ENCODE results near the gene KREMEN1. TPM values are rescaled to one million over a fixed set of nuclear protein-coding genes. Genes with fewer than 3 reads are reported as not detected.

The KREMEN1 gene
- total and polyA plus RNA-seq, 2 donors (not counting 1 experiment from before 2014, with no cell fraction given) = 0.01 TPM; not detected in 1

DNA sequence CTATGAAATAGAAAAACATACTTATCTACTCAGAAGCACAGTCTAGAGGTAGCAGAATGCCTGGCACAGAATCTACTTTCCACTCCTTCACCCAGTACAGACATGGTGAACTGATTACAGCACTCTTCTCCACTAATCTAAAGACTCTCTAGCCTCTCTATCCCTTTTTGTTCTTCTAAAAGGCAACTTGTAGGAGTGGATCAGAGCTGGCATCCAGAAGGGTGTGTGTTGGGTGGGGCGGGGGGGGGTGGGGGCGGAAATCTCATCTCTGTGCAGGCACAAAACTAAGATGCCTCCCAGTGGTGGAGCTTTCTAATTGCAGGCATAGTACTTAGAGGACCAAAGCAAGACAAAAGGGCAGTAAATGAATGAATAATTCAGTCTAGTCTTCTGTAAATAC, 121.3 kb downstream of the KREMEN1 start:
- no peaks in the 10 kb centered on the region for H3K4me1 ChIP-seq (ENCODE audit: control insufficient read depth in 2 of 2, insufficient read depth in 2 of 2, low read length in 2 of 2)
- no peaks in the 10 kb centered on the region for H3K79me2 ChIP-seq (ENCODE audit: control insufficient read depth, insufficient read depth, low read length)
- CTCF ChIA-PET = no interaction called here
- no peaks in the 10 kb centered on the region for H4K20me1 ChIP-seq (ENCODE audit: control insufficient read depth, insufficient read depth, low read length, poor library complexity, severe bottlenecking)
- H3K4me2 ChIP-seq (replicated peaks; ENCODE audit: low read depth, low read length, poor library complexity, severe bottlenecking) = no peak overlapping the region
- WGBS (ENCODE audit: insufficient coverage) = no CpG with 5 or more reads among the region's 2 CpGs
- H3K27me3 Mint-ChIP-seq = peaks cover 38% of the 10 kb centered on the region
- peaks cover 0 to 13% (median 0%) of the 10 kb centered on the region in 3 donors for H3K9me3 ChIP-seq (ENCODE audit: control extremely low read depth in 1 of 3, control insufficient read depth in 2 of 3, insufficient read depth in 1 of 3, low read length in 2 of 3)
- no peak for TF ChIP-seq EZH2 (IDR thresholded peaks at IDR 0.05; ENCODE audit: borderline replicate concordance, insufficient read depth, low read depth, low read length, poor library complexity, severe bottlenecking)
- TF ChIP-seq, protein P1, sequence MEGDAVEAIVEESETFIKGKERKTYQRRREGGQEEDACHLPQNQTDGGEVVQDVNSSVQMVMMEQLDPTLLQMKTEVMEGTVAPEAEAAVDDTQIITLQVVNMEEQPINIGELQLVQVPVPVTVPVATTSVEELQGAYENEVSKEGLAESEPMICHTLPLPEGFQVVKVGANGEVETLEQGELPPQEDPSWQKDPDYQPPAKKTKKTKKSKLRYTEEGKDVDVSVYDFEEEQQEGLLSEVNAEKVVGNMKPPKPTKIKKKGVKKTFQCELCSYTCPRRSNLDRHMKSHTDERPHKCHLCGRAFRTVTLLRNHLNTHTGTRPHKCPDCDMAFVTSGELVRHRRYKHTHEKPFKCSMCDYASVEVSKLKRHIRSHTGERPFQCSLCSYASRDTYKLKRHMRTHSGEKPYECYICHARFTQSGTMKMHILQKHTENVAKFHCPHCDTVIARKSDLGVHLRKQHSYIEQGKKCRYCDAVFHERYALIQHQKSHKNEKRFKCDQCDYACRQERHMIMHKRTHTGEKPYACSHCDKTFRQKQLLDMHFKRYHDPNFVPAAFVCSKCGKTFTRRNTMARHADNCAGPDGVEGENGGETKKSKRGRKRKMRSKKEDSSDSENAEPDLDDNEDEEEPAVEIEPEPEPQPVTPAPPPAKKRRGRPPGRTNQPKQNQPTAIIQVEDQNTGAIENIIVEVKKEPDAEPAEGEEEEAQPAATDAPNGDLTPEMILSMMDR (IDR thresholded peaks at IDR 0.05) = no peak
- H3K27me3 ChIP-seq (replicated peaks in 1 of 4; ENCODE audit: control extremely low read depth in 1 of 4, control insufficient read depth in 3 of 4, insufficient read depth in 4 of 4, low read length in 3 of 4) = peaks cover 0 to 19% (median 3%) of the 10 kb centered on the region in 4 experiments
- DNase-seq = no peak
- H3K4me3 ChIP-seq (ENCODE audit: control extremely low read depth in 1 of 5, extremely low read depth in 1 of 5, insufficient read depth in 1 of 5, low read depth in 2 of 5, low read length in 4 of 5) = no peak overlapping the region
- no peak overlapping the region for H3K9ac ChIP-seq (ENCODE audit: low read length)
- POLR2A ChIA-PET = no interaction called here
- no peaks in the 10 kb centered on the region for H3K36me3 ChIP-seq (replicated peaks in 1 of 2; ENCODE audit: control extremely low read depth in 1 of 2, control insufficient read depth in 1 of 2, extremely low read depth in 1 of 2, insufficient read depth in 2 of 2, low read length in 1 of 2)
- no peaks in the 10 kb centered on the region for H3K4me1 Mint-ChIP-seq
- H3K4me3 Mint-ChIP-seq = no peak overlapping the region
- no peak overlapping the region for H3K27ac Mint-ChIP-seq
- intact Hi-C loops (cut with micrococcal nuclease) = no loop called here
- no peak for ATAC-seq (ENCODE audit: low read depth)
- no peak overlapping the region for H3K27ac ChIP-seq (ENCODE audit: low read length in 2 of 2)
- H3K9me3 Mint-ChIP-seq (ENCODE audit: insufficient read depth) = no peaks in the 10 kb centered on the region
- H2AFZ ChIP-seq (ENCODE audit: insufficient read depth, low read depth, low read length, poor library complexity, severe bottlenecking) = no peak overlapping the region

DNA sequence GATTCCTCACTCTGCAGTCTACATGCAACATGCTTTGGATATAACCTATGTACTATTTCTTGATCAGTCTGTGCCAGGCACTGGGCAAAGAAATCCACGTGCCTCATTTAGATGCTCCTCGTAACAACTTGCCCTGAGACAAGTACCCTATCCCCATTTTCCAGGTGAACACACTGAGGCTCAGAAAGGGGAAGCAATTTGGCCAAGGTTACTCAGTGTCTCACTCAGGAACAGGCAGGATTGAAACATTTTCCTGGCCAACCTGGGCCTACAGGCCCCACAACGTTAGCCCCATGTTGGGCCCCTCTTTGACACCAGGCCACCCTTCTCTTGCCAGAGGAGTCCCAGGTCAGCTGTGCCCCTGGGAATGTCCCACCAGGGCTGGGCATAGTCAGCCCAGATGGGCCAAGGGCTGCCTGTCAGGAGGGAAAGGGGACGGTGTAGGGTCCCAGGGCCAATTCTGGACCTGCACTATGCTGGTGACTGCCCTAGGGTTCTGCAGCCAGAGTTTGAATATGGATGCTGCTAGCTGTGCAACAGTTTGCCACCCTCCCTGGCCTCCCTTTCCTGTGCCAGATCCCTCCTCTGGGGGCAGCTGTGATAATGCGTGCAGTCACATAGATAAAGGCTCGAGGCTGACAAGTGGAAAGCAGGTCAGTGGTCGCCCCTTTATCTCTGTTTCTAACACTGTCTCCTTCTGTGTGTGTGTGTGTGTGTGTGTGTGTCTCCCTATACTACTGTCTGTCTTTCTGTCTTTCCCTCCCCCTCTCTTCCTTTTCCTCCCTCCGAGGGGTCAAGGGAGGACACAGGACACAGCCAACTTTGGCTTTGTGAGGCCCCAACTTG, 122.5 kb downstream of the KREMEN1 start:
- Histone ChIP-seq H2AFZ (ENCODE audit: insufficient read depth, low read depth, low read length, poor library complexity, severe bottlenecking) (no peak overlapping the region), H3K4me1 (ENCODE audit: control insufficient read depth in 2 of 2, insufficient read depth in 2 of 2, low read length in 2 of 2) (no peaks in the 10 kb centered on the region), H3K9ac (ENCODE audit: low read length) (no peak overlapping the region), H3K27ac (ENCODE audit: low read length in 2 of 2) (no peak overlapping the region), H3K9me3 (ENCODE audit: control extremely low read depth in 1 of 3, control insufficient read depth in 2 of 3, insufficient read depth in 1 of 3, low read length in 2 of 3) (peaks cover 0 to 13% (median 0%) of the 10 kb centered on the region in 3 donors), H3K4me2 (replicated peaks; ENCODE audit: low read depth, low read length, poor library complexity, severe bottlenecking) (no peak overlapping the region), H3K36me3 (replicated peaks in 1 of 2; ENCODE audit: control extremely low read depth in 1 of 2, control insufficient read depth in 1 of 2, extremely low read depth in 1 of 2, insufficient read depth in 2 of 2, low read length in 1 of 2) (no peaks in the 10 kb centered on the region), H3K4me3 (ENCODE audit: control extremely low read depth in 1 of 5, extremely low read depth in 1 of 5, insufficient read depth in 1 of 5, low read depth in 2 of 5, low read length in 4 of 5) (no peak overlapping the region), H4K20me1 (ENCODE audit: control insufficient read depth, insufficient read depth, low read length, poor library complexity, severe bottlenecking) (no peaks in the 10 kb centered on the region), H3K79me2 (ENCODE audit: control insufficient read depth, insufficient read depth, low read length) (no peaks in the 10 kb centered on the region), H3K27me3 (replicated peaks in 1 of 4; ENCODE audit: control extremely low read depth in 1 of 4, control insufficient read depth in 3 of 4, insufficient read depth in 4 of 4, low read length in 3 of 4) (peaks cover 0 to 19% (median 6%) of the 10 kb centered on the region in 4 experiments)
- no peak overlapping the region for H3K27ac Mint-ChIP-seq
- no peak for ATAC-seq (ENCODE audit: low read depth)
- ChIA-PET POLR2A (no interaction called here), CTCF (no interaction called here)
- peaks cover 41% of the 10 kb centered on the region for H3K27me3 Mint-ChIP-seq
- no peaks in the 10 kb centered on the region for H3K9me3 Mint-ChIP-seq (ENCODE audit: insufficient read depth)
- H3K4me1 Mint-ChIP-seq = no peaks in the 10 kb centered on the region
- WGBS (ENCODE audit: insufficient coverage) = 75% methylated on average over 5 of the region's 8 CpGs
- TF ChIP-seq, protein P1 (IDR thresholded peaks at IDR 0.05) = no peak
- TF ChIP-seq EZH2 (IDR thresholded peaks at IDR 0.05; ENCODE audit: borderline replicate concordance, insufficient read depth, low read depth, low read length, poor library complexity, severe bottlenecking) = no peak
- intact Hi-C loops (cut with micrococcal nuclease) = no loop called here
- no peak overlapping the region for H3K4me3 Mint-ChIP-seq
- DNase-seq = no peak
